WTC11 (cell line): ENCODE measurements around the gene SPSB4. TPM values are rescaled to one million over a fixed set of nuclear protein-coding genes. Genes with fewer than 3 reads are reported as not detected.

Experiments
- ATAC-seq: fragments of 200-7000 bp; cut with Tn5 transposase; 2 replicates; pipeline ENCODE4 v1.10.0; 2021; ENCODE audit warnings: mild to moderate bottlenecking, moderate library complexity
- CTCF ChIA-PET: fragments of 300-600 bp; sonication (Branson Sonifier 250); formaldehyde crosslinking; loops from one replicate; lab custom pipeline; 2021; ENCODE audit warnings: antibody characterized with exemption; lab: Charles Lee
- POLR2A ChIA-PET: fragments of 350-600 bp; sonication (Branson Sonifier 250); formaldehyde crosslinking; loops from one replicate; lab custom pipeline; 2021; ENCODE audit warnings: antibody characterized with exemption; lab: Charles Lee
- DNase-seq: peaks from one replicate; pipeline ENCODE4 v3.0.0; 2021; ENCODE audit warnings: low spot score
- H3K27ac Mint-ChIP-seq: 2 replicates; pipeline ENCODE4 v1.8.0; 2021; ENCODE audit warnings: mixed read lengths
- H3K27me3 Mint-ChIP-seq: 2 replicates; pipeline ENCODE4 v1.8.0; 2021; ENCODE audit warnings: low read depth, mild to moderate bottlenecking, moderate library complexity, mixed read lengths
- H3K36me3 Mint-ChIP-seq: 2 replicates; pipeline ENCODE4 v1.8.0; 2021; ENCODE audit warnings: mixed read lengths
- H3K4me1 Mint-ChIP-seq: 2 replicates; pipeline ENCODE4 v1.8.0; 2022; ENCODE audit warnings: mixed read lengths
- H3K4me3 Mint-ChIP-seq: 2 replicates; pipeline ENCODE4 v1.8.0; 2021; ENCODE audit warnings: mild to moderate bottlenecking, moderate library complexity, mixed read lengths
- H3K9me3 Mint-ChIP-seq: 2 replicates; pipeline ENCODE4 v1.8.0; 2021; ENCODE audit warnings: mixed read lengths
- CREB1 ChIP-seq: sonication (generic); formaldehyde crosslinking; IDR thresholded peaks from 2 replicates; pipeline ENCODE4 v1.8.0; 2023; ENCODE audit warnings: mild to moderate bottlenecking, missing genetic modification reagents
- ESRRA ChIP-seq: sonication (generic); formaldehyde crosslinking; IDR thresholded peaks from 2 replicates; pipeline ENCODE4 v1.8.1; 2022; ENCODE audit warnings: mild to moderate bottlenecking, missing genetic modification reagents, borderline replicate concordance
- GABPB1 ChIP-seq: sonication (generic); formaldehyde crosslinking; IDR thresholded peaks from 2 replicates; pipeline ENCODE4 v1.8.1; 2023; ENCODE audit warnings: mild to moderate bottlenecking, missing genetic modification reagents
- GTF2I ChIP-seq: fragments of 250-450 bp; sonication (Bioruptor Pico); conservative IDR thresholded peaks from 2 replicates; pipeline ENCODE4 v1.4.0; 2021; ENCODE audit warnings: mild to moderate bottlenecking
- JUN ChIP-seq: sonication (generic); formaldehyde crosslinking; IDR thresholded peaks from 2 replicates; pipeline ENCODE4 v1.8.0; 2023; ENCODE audit warnings: mild to moderate bottlenecking, missing genetic modification reagents
- MYBL2 ChIP-seq: sonication (generic); formaldehyde crosslinking; IDR thresholded peaks from 2 replicates; pipeline ENCODE4 v1.8.1; 2023; ENCODE audit warnings: mild to moderate bottlenecking, moderate library complexity, missing genetic modification reagents
- NFYB ChIP-seq: sonication (generic); formaldehyde crosslinking; conservative IDR thresholded peaks from 2 replicates; pipeline ENCODE4 v1.8.0; 2022; ENCODE audit warnings: low read depth, missing genetic modification reagents
- TCF7 ChIP-seq: sonication (generic); formaldehyde crosslinking; IDR thresholded peaks from 2 replicates; pipeline ENCODE4 v1.8.0; 2022; ENCODE audit warnings: mild to moderate bottlenecking, low read depth, missing genetic modification reagents, moderate library complexity
- TEAD1 ChIP-seq: sonication (generic); formaldehyde crosslinking; IDR thresholded peaks from 2 replicates; pipeline ENCODE4 v1.8.0; 2022; ENCODE audit warnings: mild to moderate bottlenecking, missing genetic modification reagents
- TP53 ChIP-seq: sonication (generic); formaldehyde crosslinking; IDR thresholded peaks from 2 replicates; pipeline ENCODE4 v1.8.1; 2023; ENCODE audit warnings: mild to moderate bottlenecking, missing genetic modification reagents
- USF2 ChIP-seq: sonication (generic); formaldehyde crosslinking; IDR thresholded peaks from 2 replicates; pipeline ENCODE4 v1.8.1; 2023; ENCODE audit warnings: mild to moderate bottlenecking, missing genetic modification reagents, moderate library complexity
- ZBTB43 ChIP-seq: sonication (generic); formaldehyde crosslinking; IDR thresholded peaks from 2 replicates; pipeline ENCODE4 v1.8.1; 2023; ENCODE audit warnings: mild to moderate bottlenecking, missing genetic modification reagents
- ZNF263 ChIP-seq: sonication (generic); formaldehyde crosslinking; IDR thresholded peaks from 2 replicates; pipeline ENCODE4 v1.8.1; 2022; ENCODE audit warnings: low read depth, mild to moderate bottlenecking, moderate library complexity, missing genetic modification reagents
- ZNF317 ChIP-seq: sonication (generic); formaldehyde crosslinking; IDR thresholded peaks from 2 replicates; pipeline ENCODE4 v1.8.1; 2023; ENCODE audit warnings: low read depth, mild to moderate bottlenecking, moderate library complexity, missing genetic modification reagents, borderline replicate concordance
- ZNF671 ChIP-seq: fragments of 250-450 bp; sonication (Bioruptor Pico); IDR thresholded peaks from 2 replicates; pipeline ENCODE4 v1.8.0; 2021; ENCODE audit warnings: mild to moderate bottlenecking
- total RNA-seq: library from RNA; stranded (reverse); gene quantifications from 3 replicates; pipeline ENCODE4 v1.2.3, GENCODE V29; 2021
- TF ChIP-seq, protein P1 (sequence below): sonication (generic); formaldehyde crosslinking; IDR thresholded peaks from 2 replicates; pipeline ENCODE4 v1.8.1; 2023; ENCODE audit warnings: mild to moderate bottlenecking, missing genetic modification reagents, borderline replicate concordance
- TF ChIP-seq, protein P2 (sequence below): fragments of 250-450 bp; sonication (Bioruptor Pico); IDR thresholded peaks from 2 replicates; pipeline ENCODE4 v2.1.2; 2022; ENCODE audit warnings: mild to moderate bottlenecking, moderate library complexity
- TF ChIP-seq, protein P3 (sequence below): sonication (generic); formaldehyde crosslinking; IDR thresholded peaks from 2 replicates; pipeline ENCODE4 v1.8.0; 2022; ENCODE audit warnings: missing genetic modification reagents
- TF ChIP-seq, protein P4 (sequence below): sonication (generic); formaldehyde crosslinking; IDR thresholded peaks from 2 replicates; pipeline ENCODE4 v1.8.1; 2022; ENCODE audit warnings: mild to moderate bottlenecking, moderate library complexity, missing genetic modification reagents

Gene SPSB4
- total RNA-seq, 1 experiment from 2014 or later, result 19.7 TPM

- TF ChIP-seq, protein P1, sequence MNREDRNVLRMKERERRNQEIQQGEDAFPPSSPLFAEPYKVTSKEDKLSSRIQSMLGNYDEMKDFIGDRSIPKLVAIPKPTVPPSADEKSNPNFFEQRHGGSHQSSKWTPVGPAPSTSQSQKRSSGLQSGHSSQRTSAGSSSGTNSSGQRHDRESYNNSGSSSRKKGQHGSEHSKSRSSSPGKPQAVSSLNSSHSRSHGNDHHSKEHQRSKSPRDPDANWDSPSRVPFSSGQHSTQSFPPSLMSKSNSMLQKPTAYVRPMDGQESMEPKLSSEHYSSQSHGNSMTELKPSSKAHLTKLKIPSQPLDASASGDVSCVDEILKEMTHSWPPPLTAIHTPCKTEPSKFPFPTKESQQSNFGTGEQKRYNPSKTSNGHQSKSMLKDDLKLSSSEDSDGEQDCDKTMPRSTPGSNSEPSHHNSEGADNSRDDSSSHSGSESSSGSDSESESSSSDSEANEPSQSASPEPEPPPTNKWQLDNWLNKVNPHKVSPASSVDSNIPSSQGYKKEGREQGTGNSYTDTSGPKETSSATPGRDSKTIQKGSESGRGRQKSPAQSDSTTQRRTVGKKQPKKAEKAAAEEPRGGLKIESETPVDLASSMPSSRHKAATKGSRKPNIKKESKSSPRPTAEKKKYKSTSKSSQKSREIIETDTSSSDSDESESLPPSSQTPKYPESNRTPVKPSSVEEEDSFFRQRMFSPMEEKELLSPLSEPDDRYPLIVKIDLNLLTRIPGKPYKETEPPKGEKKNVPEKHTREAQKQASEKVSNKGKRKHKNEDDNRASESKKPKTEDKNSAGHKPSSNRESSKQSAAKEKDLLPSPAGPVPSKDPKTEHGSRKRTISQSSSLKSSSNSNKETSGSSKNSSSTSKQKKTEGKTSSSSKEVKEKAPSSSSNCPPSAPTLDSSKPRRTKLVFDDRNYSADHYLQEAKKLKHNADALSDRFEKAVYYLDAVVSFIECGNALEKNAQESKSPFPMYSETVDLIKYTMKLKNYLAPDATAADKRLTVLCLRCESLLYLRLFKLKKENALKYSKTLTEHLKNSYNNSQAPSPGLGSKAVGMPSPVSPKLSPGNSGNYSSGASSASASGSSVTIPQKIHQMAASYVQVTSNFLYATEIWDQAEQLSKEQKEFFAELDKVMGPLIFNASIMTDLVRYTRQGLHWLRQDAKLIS, result no peak
- TF ChIP-seq, protein P2, sequence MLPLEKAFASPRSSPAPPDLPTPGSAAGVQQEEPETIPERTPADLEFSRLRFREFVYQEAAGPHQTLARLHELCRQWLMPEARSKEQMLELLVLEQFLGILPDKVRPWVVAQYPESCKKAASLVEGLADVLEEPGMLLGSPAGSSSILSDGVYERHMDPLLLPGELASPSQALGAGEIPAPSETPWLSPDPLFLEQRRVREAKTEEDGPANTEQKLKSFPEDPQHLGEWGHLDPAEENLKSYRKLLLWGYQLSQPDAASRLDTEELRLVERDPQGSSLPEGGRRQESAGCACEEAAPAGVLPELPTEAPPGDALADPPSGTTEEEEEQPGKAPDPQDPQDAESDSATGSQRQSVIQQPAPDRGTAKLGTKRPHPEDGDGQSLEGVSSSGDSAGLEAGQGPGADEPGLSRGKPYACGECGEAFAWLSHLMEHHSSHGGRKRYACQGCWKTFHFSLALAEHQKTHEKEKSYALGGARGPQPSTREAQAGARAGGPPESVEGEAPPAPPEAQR, result no peak
- TF ChIP-seq JUN (no peak), GABPB1 (CRISPR knock-in tag) (no peak), ESRRA (CRISPR knock-in tag) (no peak)
- TF ChIP-seq, protein P3, sequence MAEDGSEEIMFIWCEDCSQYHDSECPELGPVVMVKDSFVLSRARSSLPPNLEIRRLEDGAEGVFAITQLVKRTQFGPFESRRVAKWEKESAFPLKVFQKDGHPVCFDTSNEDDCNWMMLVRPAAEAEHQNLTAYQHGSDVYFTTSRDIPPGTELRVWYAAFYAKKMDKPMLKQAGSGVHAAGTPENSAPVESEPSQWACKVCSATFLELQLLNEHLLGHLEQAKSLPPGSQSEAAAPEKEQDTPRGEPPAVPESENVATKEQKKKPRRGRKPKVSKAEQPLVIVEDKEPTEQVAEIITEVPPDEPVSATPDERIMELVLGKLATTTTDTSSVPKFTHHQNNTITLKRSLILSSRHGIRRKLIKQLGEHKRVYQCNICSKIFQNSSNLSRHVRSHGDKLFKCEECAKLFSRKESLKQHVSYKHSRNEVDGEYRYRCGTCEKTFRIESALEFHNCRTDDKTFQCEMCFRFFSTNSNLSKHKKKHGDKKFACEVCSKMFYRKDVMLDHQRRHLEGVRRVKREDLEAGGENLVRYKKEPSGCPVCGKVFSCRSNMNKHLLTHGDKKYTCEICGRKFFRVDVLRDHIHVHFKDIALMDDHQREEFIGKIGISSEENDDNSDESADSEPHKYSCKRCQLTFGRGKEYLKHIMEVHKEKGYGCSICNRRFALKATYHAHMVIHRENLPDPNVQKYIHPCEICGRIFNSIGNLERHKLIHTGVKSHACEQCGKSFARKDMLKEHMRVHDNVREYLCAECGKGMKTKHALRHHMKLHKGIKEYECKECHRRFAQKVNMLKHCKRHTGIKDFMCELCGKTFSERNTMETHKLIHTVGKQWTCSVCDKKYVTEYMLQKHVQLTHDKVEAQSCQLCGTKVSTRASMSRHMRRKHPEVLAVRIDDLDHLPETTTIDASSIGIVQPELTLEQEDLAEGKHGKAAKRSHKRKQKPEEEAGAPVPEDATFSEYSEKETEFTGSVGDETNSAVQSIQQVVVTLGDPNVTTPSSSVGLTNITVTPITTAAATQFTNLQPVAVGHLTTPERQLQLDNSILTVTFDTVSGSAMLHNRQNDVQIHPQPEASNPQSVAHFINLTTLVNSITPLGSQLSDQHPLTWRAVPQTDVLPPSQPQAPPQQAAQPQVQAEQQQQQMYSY (CRISPR knock-in tag), result no peak
These were observed 25.8 kb downstream of the SPSB4 start (continued) for GRCh38 chr3:141076797-141077571.

DNA sequence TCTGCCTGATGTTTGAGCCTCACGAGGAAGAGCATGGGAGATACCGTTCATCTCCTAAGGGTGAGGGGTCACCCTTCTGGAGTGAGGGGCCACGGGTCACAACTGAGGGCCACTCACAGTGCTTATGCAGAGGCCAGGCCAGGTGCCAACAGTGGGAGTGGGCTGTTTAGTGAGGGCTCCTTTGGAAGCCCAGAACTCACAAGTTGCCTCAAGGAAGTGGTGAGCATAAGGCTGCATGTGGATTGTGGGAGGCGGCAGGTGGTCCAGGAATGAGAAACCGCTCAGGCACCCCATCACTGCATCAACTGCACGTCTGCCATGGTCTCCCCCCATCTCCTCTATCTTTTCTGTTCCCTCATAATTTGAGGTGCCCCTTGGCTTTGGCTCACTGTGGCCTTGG is 26.5 kb downstream of the SPSB4 start:
- Mint-ChIP-seq H3K4me3 (no peak overlapping the region), H3K27ac (peak overlapping the region; percentile 55), H3K36me3 (no peaks in the 10 kb centered on the region), H3K27me3 (no peaks in the 10 kb centered on the region; the same call in 1 of the 2 replicates), H3K9me3 (no peaks in the 10 kb centered on the region), H3K4me1 (peaks cover 95% of the 10 kb centered on the region)
- no peak for ATAC-seq
- ChIA-PET POLR2A (interaction anchor here (2.4 kb wide), 1 partner anchor 27 kb away, joined by 9 read pairs; the partner anchor contains the start of gene SPSB4), CTCF (interaction anchor here (1.1 to 2.1 kb wide), 3 partner anchors 26 to 155 kb away, joined by 3 to 12 read pairs (median 10); partner anchors contain the start of gene SPSB4)
- no peak for DNase-seq
- TF ChIP-seq, protein P4, sequence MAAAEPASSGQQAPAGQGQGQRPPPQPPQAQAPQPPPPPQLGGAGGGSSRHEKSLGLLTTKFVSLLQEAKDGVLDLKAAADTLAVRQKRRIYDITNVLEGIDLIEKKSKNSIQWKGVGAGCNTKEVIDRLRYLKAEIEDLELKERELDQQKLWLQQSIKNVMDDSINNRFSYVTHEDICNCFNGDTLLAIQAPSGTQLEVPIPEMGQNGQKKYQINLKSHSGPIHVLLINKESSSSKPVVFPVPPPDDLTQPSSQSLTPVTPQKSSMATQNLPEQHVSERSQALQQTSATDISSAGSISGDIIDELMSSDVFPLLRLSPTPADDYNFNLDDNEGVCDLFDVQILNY (CRISPR knock-in tag), result no peak
- TF ChIP-seq ZNF671 (CRISPR knock-in tag), result no peak
- no peak for TF ChIP-seq NFYB (CRISPR knock-in tag)
- TF ChIP-seq ZBTB43, result no peak
- no peak for TF ChIP-seq USF2
- TF ChIP-seq ZNF317 (CRISPR knock-in tag), result no peak
- TF ChIP-seq TP53, result no peak
- TF ChIP-seq GTF2I (CRISPR knock-in tag), result no peak
- no peak for TF ChIP-seq GABPB1 (CRISPR knock-in tag)
- TF ChIP-seq ZNF263 (CRISPR knock-in tag), result no peak
- TF ChIP-seq TEAD1, result no peak
- TF ChIP-seq, protein P1, result no peak
- TF ChIP-seq TCF7 (CRISPR knock-in tag), result no peak
- no peak for TF ChIP-seq MYBL2 (CRISPR knock-in tag)
- TF ChIP-seq CREB1 (CRISPR knock-in tag), result no peak
